Measurements from ENCODE around the gene RBP3.

The RBP3 gene

DNA sequence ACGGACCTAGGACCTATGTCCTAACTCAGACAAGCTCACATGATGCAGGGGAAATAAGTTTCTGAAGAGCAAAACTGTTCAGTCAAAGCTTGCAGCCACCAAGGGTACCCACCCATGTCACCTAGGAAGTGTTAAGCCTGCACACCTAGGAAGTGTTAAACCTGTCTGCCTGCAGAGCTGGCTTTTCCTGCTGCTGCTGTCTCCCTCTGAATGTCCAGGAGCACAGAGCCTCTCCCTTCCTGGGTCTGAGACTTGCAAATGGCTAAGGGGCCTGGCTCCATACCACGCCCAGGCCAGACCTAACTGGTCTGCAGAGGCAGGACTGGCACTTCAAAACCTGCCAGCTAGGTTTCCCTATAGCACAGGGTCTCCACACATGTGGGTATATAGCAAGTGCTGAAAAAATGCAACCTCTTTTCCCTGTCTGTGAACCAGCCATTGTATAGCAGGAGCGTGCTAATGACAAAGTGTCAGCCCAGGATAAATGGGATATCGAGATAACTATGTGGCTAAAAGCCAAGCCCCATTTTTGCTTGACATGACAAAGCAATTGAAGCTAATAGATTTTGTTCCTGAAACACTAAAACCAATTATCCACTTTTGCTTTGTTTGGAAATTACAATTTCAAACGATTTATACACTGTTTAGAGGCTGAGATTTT, 24.4 kb upstream of the RBP3 start:
- TF ChIP-seq, protein P1, sequence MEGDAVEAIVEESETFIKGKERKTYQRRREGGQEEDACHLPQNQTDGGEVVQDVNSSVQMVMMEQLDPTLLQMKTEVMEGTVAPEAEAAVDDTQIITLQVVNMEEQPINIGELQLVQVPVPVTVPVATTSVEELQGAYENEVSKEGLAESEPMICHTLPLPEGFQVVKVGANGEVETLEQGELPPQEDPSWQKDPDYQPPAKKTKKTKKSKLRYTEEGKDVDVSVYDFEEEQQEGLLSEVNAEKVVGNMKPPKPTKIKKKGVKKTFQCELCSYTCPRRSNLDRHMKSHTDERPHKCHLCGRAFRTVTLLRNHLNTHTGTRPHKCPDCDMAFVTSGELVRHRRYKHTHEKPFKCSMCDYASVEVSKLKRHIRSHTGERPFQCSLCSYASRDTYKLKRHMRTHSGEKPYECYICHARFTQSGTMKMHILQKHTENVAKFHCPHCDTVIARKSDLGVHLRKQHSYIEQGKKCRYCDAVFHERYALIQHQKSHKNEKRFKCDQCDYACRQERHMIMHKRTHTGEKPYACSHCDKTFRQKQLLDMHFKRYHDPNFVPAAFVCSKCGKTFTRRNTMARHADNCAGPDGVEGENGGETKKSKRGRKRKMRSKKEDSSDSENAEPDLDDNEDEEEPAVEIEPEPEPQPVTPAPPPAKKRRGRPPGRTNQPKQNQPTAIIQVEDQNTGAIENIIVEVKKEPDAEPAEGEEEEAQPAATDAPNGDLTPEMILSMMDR (IDR thresholded peaks at IDR 0.05), result no peak
- no peak for TF ChIP-seq ZFX (IDR thresholded peaks at IDR 0.05; ENCODE audit: borderline replicate concordance)
- no peak overlapping the region for H3K27ac ChIP-seq

DNA sequence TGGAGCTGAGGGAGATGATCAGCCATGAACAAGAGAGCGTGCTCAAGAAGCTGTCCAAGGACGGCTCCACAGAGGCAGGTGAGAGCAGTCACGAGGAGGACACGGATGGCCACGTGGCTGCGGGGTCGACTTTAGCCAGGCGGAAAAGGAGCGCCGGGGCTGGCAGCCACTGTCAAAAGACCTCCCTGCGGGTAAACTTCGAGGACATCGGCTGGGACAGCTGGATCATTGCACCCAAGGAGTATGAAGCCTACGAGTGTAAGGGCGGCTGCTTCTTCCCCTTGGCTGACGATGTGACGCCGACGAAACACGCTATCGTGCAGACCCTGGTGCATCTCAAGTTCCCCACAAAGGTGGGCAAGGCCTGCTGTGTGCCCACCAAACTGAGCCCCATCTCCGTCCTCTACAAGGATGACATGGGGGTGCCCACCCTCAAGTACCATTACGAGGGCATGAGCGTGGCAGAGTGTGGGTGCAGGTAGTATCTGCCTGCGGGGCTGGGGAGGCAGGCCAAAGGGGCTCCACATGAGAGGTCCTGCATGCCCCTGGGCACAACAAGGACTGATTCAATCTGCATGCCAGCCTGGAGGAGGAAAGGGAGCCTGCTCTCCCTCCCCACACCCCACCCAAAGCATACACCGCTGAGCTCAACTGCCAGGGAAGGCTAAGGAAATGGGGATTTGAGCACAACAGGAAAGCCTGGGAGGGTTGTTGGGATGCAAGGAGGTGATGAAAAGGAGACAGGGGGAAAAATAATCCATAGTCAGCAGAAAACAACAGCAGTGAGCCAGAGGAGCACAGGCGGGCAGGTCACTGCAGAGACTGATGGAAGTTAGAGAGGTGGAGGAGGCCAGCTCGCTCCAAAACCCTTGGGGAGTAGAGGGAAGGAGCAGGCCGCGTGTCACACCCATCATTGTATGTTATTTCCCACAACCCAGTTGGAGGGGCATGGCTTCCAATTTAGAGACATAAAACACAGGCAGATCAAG, 22.6 kb upstream of the RBP3 start:
- TF ChIP-seq ZFX (IDR thresholded peaks at IDR 0.05; ENCODE audit: borderline replicate concordance), result no peak
- TF ChIP-seq, protein P1 (IDR thresholded peaks at IDR 0.05), result no peak
- H3K27ac ChIP-seq, result no peak overlapping the region

DNA sequence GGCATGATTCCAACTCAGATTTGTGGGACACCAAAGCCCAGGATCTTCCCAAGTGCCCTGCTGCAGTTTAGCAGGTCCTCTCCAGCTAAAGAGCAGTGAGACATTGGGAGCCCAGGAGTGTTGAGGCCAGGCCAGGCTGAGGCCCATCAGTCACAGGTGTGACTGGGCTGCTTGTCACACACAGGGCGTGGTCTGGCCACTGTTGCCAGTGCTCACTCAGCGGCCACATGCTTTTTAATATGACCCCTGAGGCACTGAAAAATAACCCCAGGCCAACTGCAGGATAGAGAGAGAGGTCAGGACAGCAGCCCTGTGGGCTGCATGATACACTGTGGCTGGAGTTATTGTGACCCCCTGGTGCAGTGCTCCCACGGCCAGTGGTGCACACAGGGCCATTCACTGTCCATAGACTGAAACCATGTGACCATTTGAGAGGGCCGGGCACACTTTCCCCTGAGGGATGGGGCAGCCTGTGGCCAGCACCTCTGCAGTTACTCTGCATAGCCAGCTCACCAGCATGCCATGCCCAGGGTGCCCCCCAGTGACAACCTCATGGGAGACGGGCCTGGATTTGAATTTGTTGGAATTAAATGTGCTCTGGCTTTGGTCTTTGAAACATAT, 21.7 kb upstream of the RBP3 start:
- TF ChIP-seq, protein P1 (IDR thresholded peaks at IDR 0.05), result no peak
- TF ChIP-seq ZFX (IDR thresholded peaks at IDR 0.05; ENCODE audit: borderline replicate concordance), result no peak
- H3K27ac ChIP-seq, result no peak overlapping the region

GRCh38 chr10:47326927-47327330, 21.2 kb upstream of the RBP3 start:
- no peak overlapping the region for H3K27ac ChIP-seq
- TF ChIP-seq ZFX (IDR thresholded peaks at IDR 0.05; ENCODE audit: borderline replicate concordance), result no peak
- TF ChIP-seq, protein P1 (IDR thresholded peaks at IDR 0.05), result no peak

GRCh38 chr10:47329855-47330254, 18.3 kb upstream of the RBP3 start:
- TF ChIP-seq, protein P1 (IDR thresholded peaks at IDR 0.05), result no peak
- no peak for TF ChIP-seq ZFX (IDR thresholded peaks at IDR 0.05; ENCODE audit: borderline replicate concordance)

DNA sequence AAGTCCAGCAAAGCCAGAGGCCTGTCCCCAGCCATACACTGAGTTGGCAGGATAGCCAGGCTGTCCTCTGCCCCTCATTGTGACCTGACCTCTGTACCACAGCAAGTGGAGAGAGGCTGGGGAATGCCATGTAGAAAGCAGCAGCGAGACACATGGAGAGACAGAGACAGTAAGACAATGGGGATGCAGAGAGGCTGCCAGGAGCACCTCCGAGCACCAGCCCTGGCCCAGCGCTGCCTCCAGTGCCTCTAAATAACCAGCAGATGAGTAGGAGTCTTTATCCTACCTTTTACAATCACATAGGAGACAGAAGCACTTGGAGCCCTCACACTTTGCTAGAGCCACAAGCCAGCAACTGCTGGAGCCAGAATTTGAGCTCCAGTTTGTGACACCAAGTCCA, 17.8 kb upstream of the RBP3 start:
- TF ChIP-seq, protein P1 (IDR thresholded peaks at IDR 0.05), result no peak
- TF ChIP-seq ZFX (IDR thresholded peaks at IDR 0.05; ENCODE audit: borderline replicate concordance), result no peak
- H3K27ac ChIP-seq, result peak overlapping the region; percentile 56

More at GRCh38 chr10:47329855-47330254, 18.3 kb upstream of the RBP3 start:
- peak overlapping the region; percentile 56 for H3K27ac ChIP-seq
